IMR-90 (cell line): ENCODE results near the gene PDCD1. TPM values are rescaled to one million over a fixed set of nuclear protein-coding genes. Genes with fewer than 3 reads are reported as not detected.

ENCODE experiments used
- ATAC-seq: fragments of 200-7000 bp; cut with Tn5 transposase; 2 replicates; pipeline ENCODE4 v1.9.1; 2020; ENCODE audit warnings: low read depth, mild to moderate bottlenecking, moderate library complexity
- BruUV-seq: library from RNA; stranded (reverse); fragments of 400-500 nt; replicated peaks from 2 replicates; lab custom pipeline; 2021; lab: Mats Ljungman, UMichigan
- CTCF ChIA-PET: fragments of 300-600 bp; formaldehyde crosslinking; extraction: SDS; loops from one replicate; lab custom pipeline; 2021; ENCODE audit warnings: antibody characterized with exemption; lab: Yijun Ruan, JAX
- POLR2A ChIA-PET: fragments of 300-600 bp; sonication (Branson Sonifier 250); formaldehyde crosslinking; loops from one replicate; lab custom pipeline; 2022; ENCODE audit warnings: antibody characterized with exemption; ENCODE audit not compliant: unreplicated experiment; lab: Charles Lee
- DNase-seq: peaks from one replicate; pipeline ENCODE4 v3.0.0; 2013
- H2AFZ ChIP-seq: replicated peaks from 2 replicates; pipeline ENCODE3; 2013; ENCODE audit warnings: low read length, mild to moderate bottlenecking; ENCODE audit not compliant: poor library complexity
- H2AK5ac ChIP-seq: 2 replicates; pipeline ENCODE4 v1.6.1; 2013; ENCODE audit warnings: low read depth, low read length, inconsistent platforms
- H2AK9ac ChIP-seq: replicated peaks from 2 replicates; pipeline ENCODE3; 2013; ENCODE audit warnings: mild to moderate bottlenecking, low read depth, low read length, moderate library complexity; ENCODE audit not compliant: poor library complexity
- H2BK120ac ChIP-seq: 2 replicates; pipeline ENCODE4 v1.6.1; 2013; ENCODE audit warnings: low read depth, low read length, inconsistent platforms
- H2BK15ac ChIP-seq: 3 replicates; pipeline ENCODE4 v1.6.1; 2013; ENCODE audit warnings: low read depth, low read length, inconsistent platforms
- H2BK20ac ChIP-seq: 2 replicates; pipeline ENCODE4 v1.6.1; 2013; ENCODE audit warnings: low read depth, mild to moderate bottlenecking, inconsistent platforms, low read length, moderate library complexity
- H2BK5ac ChIP-seq: 2 replicates; pipeline ENCODE4 v1.6.1; 2013; ENCODE audit warnings: mild to moderate bottlenecking, low read depth, low read length, inconsistent platforms; ENCODE audit not compliant: poor library complexity, severe bottlenecking
- H3K14ac ChIP-seq: replicated peaks from 2 replicates; pipeline ENCODE4 v1.6.1; 2013; ENCODE audit warnings: low read depth, low read length, inconsistent platforms
- H3K18ac ChIP-seq: 2 replicates; pipeline ENCODE4 v1.6.1; 2013; ENCODE audit warnings: low read depth, low read length, control low read depth
- H3K23ac ChIP-seq: 2 replicates; pipeline ENCODE4 v1.6.1; 2013; ENCODE audit warnings: low read depth, low read length, inconsistent platforms
- H3K27ac ChIP-seq: 2 replicates; pipeline ENCODE4 v1.5.1; 2013; ENCODE audit warnings: mild to moderate bottlenecking, control low read depth, low read length; ENCODE audit not compliant: insufficient read depth
- H3K27me3 ChIP-seq: 2 replicates; pipeline ENCODE4 v1.6.1; 2013; ENCODE audit warnings: low read length; ENCODE audit not compliant: control insufficient read depth, insufficient read depth
- H3K36me3 ChIP-seq: 2 replicates; pipeline ENCODE4 v1.6.1; 2013; ENCODE audit warnings: low read length, mixed read lengths; ENCODE audit not compliant: control insufficient read depth, insufficient read depth
- H3K4ac ChIP-seq: 2 replicates; pipeline ENCODE4 v1.6.1; 2013; ENCODE audit warnings: low read depth, low read length, inconsistent platforms
- H3K4me1 ChIP-seq: 2 replicates; pipeline ENCODE4 v1.6.1; 2013; ENCODE audit warnings: low read length, mixed read lengths; ENCODE audit not compliant: control insufficient read depth, insufficient read depth
- H3K4me2 ChIP-seq: 2 replicates; pipeline ENCODE4 v1.6.1; 2013; ENCODE audit warnings: low read depth, mild to moderate bottlenecking, control low read depth, low read length, moderate library complexity
- H3K4me3 ChIP-seq: 2 replicates; pipeline ENCODE4 v1.5.1; 2013; ENCODE audit warnings: low read depth, mild to moderate bottlenecking, control low read depth, low read length, moderate library complexity; ENCODE audit not compliant: insufficient read depth
- H3K56ac ChIP-seq: 2 replicates; pipeline ENCODE4 v1.6.1; 2013; ENCODE audit warnings: low read length, inconsistent platforms; ENCODE audit not compliant: insufficient read depth; ENCODE audit errors: extremely low read depth
- H3K79me1 ChIP-seq, 2 experiments: 2 replicates each; pipeline ENCODE4 v1.6.1; 2013; ENCODE audit warnings: low read length in 2 of 2, inconsistent platforms in 1 of 2, low read depth in 1 of 2
- H3K9ac ChIP-seq: 2 replicates; pipeline ENCODE4 v1.6.1; 2013; ENCODE audit warnings: low read depth, low read length, control low read depth
- H3K9me1 ChIP-seq: 2 replicates; pipeline ENCODE4 v1.6.1; 2013; ENCODE audit warnings: low read length, inconsistent platforms; ENCODE audit not compliant: insufficient read depth
- H3K9me3 ChIP-seq: 2 replicates; pipeline ENCODE4 v1.6.1; 2013; ENCODE audit warnings: low read length; ENCODE audit not compliant: control insufficient read depth, insufficient read depth
- H4K20me1 ChIP-seq: 2 replicates; pipeline ENCODE4 v1.6.1; 2013; ENCODE audit warnings: low read length, inconsistent platforms; ENCODE audit not compliant: insufficient read depth
- H4K5ac ChIP-seq: 2 replicates; pipeline ENCODE4 v1.6.1; 2013; ENCODE audit warnings: mild to moderate bottlenecking, low read depth, low read length, control low read depth
- H4K8ac ChIP-seq, 2 experiments: 2 replicates each; pipeline ENCODE4 v1.6.1; 2013; ENCODE audit warnings: low read depth in 2 of 2, low read length in 2 of 2, control low read depth in 1 of 2, inconsistent platforms in 1 of 2
- H4K91ac ChIP-seq: 2 replicates; pipeline ENCODE4 v1.6.1; 2013; ENCODE audit warnings: low read depth, low read length, inconsistent platforms; ENCODE audit not compliant: insufficient read depth
- BHLHE40 ChIP-seq: fragments of 150-350 bp; IDR thresholded peaks from 2 replicates; pipeline ENCODE4 v1.6.1; 2016; ENCODE audit warnings: mild to moderate bottlenecking, low read depth, low read length
- CHD1 ChIP-seq: IDR thresholded peaks from 2 replicates; pipeline ENCODE4 v1.6.1; 2012; ENCODE audit warnings: low read depth, low read length, improper control_type of control experiment
- ELK1 ChIP-seq: fragments of 150-350 bp; IDR thresholded peaks from 2 replicates; pipeline ENCODE4 v1.6.1; 2016; ENCODE audit warnings: low read depth, mild to moderate bottlenecking, low read length, moderate library complexity, borderline replicate concordance
- RCOR1 ChIP-seq: IDR thresholded peaks from 2 replicates; pipeline ENCODE4 v1.6.1; 2012; ENCODE audit warnings: mild to moderate bottlenecking, low read length, improper control_type of control experiment; ENCODE audit not compliant: insufficient replicate concordance
- WGBS, 2 experiments: methylation state at CpG; one replicate each; pipeline versions ENCODE4 v1.1.5 to v1.1.7; 2013; ENCODE audit warnings: missing lambda C conversion rate in 2 of 2; ENCODE audit not compliant: insufficient read length in 1 of 2; ENCODE audit errors: extremely low coverage in 2 of 2; 5-methylcytosine and 5-hydroxymethylcytosine counted together
- dilution Hi-C: fragments of 300-500 bp; cut with HindIII; formaldehyde crosslinking; loops from one replicate; pipeline ENCODE4 v1.14.3; 2018; ENCODE audit warnings: low sequenced_read_pairs; ENCODE audit not compliant: unreplicated experiment
- in situ Hi-C: fragments of 300-500 bp; cut with MboI; formaldehyde crosslinking; loops from 3 replicates; pipeline ENCODE4 v1.14.3; 2019; ENCODE audit warnings: low sequenced_read_pairs, inconsistent platforms, mixed read lengths
- intact Hi-C: fragments of 100-400 bp; cut with micrococcal nuclease; formaldehyde crosslinking; loops from 2 replicates; pipeline ENCODE4 v1.10.0; 2022
- polyA plus RNA-seq, 3 experiments: library from polyadenylated mRNA; depleted of rRNA; stranded (reverse); fragments of >200 nt; gene quantifications; 2 replicates each; pipeline ENCODE4 v1.2.3, GENCODE V29; 2012; ENCODE audit warnings: low replicate concordance in 1 of 3
- total RNA-seq: library from RNA; depleted of rRNA; stranded (reverse); fragments of >200 nt; gene quantifications from 2 replicates; pipeline ENCODE4 v1.2.3, GENCODE V29; 2012

The PDCD1 gene
- total and polyA plus RNA-seq, 2 of the 4 experiments (the other 2 are of a cell fraction): not detected

DNA sequence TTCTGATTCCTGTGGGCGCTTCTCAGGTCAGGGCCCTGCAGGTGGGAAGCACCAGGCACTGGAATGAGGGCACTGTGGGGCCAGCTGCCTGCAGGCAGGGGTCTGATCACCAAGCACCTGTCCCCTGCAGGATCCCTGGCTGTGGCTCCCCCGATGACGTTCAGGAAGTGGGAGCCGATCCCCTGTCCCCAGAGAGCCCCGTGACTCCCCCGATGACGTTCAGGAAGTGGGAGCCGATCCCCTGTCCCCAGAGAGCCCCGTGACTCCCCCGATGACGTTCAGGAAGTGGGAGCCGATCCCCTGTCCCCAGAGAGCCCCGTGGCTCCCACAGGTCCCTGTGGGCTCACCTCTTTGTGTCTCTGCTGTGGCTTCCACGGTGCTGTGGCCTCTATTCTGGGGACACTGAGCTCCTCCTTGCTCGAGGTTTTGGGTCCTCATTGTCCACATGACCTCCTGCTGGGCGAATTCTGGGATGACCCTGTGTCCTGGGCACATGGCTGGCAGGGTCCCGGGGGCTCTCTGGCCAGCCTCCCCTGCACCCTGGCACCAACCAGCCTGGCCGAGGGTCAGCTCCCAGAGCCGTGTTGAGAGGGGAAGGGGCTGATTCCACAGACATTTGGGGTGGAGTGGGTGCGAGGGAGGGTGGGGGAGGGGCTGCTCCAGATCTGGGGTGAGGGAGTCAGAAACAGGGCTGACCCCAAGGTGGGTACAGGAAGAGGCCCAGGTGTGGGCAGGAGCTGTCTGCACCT is 44.9 kb downstream of the PDCD1 start:
- no peak overlapping the region for H2AK5ac ChIP-seq
- no peak overlapping the region for H3K4me2 ChIP-seq
- no peaks in the 10 kb centered on the region for H3K36me3 ChIP-seq
- no peak overlapping the region for H4K8ac ChIP-seq
- dilution Hi-C loops (no loop called here), intact Hi-C loops (no loop called here), in situ Hi-C loops (no loop called here)
- no peak overlapping the region for H4K91ac ChIP-seq
- no peak overlapping the region for H3K4me3 ChIP-seq
- peaks cover 18% of the 10 kb centered on the region for H3K27me3 ChIP-seq
- ChIA-PET POLR2A (no interaction called here), CTCF (no interaction called here)
- H4K5ac ChIP-seq: no peak overlapping the region
- TF ChIP-seq RCOR1 (no peak), ELK1 (no peak), CHD1 (no peak), BHLHE40 (no peak)
- no peak overlapping the region for H2AK9ac ChIP-seq
- DNase-seq (no peak), ATAC-seq (no peak)
- H2BK15ac ChIP-seq: no peak overlapping the region
- no peak overlapping the region for H2BK120ac ChIP-seq
- BruUV-seq: no TSS peak
- H3K9me3 ChIP-seq: no peaks in the 10 kb centered on the region
- H3K18ac ChIP-seq: no peak overlapping the region
- no peak overlapping the region for H2BK5ac ChIP-seq
- H3K4me1 ChIP-seq: no peaks in the 10 kb centered on the region
- no peak overlapping the region for H3K23ac ChIP-seq
- no peak overlapping the region for H3K14ac ChIP-seq
- no peak overlapping the region for H3K56ac ChIP-seq
- H3K79me1 ChIP-seq: no peaks in the 10 kb centered on the region
- no peak overlapping the region for H2AFZ ChIP-seq
- H4K20me1 ChIP-seq: no peaks in the 10 kb centered on the region; the same call in 1 of the 2 replicates
- no peak overlapping the region for H2BK20ac ChIP-seq
- H3K9ac ChIP-seq: no peak overlapping the region
- H3K4ac ChIP-seq: no peak overlapping the region
- WGBS, 2 experiments: 51% methylated on average over 4 of the region's 20 CpGs; no CpG with 5 or more reads in 1 of the 2 experiments
- H3K27ac ChIP-seq: no peak overlapping the region
- H3K9me1 ChIP-seq: no peaks in the 10 kb centered on the region
